Hepatocyte (in vitro differentiated cells): ENCODE results near the gene LBP.

Experiments used
- EZH2 ChIP-seq: fragments of 200-600 bp; sonication (generic); IDR thresholded peaks from 2 replicates; pipeline ENCODE4 v1.6.1; 2016; ENCODE audit warnings: antibody characterized with exemption, mild to moderate bottlenecking, borderline replicate concordance
- TF ChIP-seq, protein P1 (sequence below): fragments of 200-600 bp; sonication (generic); IDR thresholded peaks from 2 replicates; pipeline ENCODE4 v1.5.1; 2016; ENCODE audit warnings: antibody characterized with exemption, mild to moderate bottlenecking; ENCODE audit not compliant: poor library complexity

DNA sequence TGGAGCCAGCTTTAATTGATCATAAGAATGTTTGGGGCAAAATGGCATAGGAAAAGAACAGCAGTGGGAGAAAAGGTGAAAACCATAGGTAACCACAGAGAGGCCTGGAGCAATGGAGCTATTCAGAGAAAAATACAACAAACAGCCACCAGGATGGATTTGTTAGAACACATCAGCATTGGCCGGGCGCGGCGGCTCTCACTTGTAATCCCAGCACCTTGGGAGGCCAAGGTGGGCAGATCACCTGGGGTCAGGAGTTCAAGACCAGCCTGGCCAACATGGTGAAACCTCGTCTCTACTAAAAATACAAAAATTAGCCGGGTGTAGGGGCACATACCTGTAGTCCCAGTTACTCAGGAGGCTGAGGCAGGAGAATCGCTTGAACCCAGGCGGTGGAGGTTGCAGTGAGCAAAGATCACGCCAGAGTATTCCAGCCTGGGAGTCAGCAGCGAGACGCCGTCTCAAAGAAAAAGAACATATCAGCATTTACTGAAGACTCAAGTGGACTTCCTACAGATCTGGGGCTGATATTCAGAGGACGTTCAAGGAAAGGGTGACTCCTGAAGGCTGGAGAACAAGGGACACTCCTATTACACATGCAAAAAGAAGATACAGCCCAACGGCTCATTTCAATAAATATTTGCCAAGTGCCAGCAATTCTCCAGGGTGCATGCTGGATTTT, 68.6 kb downstream of the LBP start:
- TF ChIP-seq, protein P1, sequence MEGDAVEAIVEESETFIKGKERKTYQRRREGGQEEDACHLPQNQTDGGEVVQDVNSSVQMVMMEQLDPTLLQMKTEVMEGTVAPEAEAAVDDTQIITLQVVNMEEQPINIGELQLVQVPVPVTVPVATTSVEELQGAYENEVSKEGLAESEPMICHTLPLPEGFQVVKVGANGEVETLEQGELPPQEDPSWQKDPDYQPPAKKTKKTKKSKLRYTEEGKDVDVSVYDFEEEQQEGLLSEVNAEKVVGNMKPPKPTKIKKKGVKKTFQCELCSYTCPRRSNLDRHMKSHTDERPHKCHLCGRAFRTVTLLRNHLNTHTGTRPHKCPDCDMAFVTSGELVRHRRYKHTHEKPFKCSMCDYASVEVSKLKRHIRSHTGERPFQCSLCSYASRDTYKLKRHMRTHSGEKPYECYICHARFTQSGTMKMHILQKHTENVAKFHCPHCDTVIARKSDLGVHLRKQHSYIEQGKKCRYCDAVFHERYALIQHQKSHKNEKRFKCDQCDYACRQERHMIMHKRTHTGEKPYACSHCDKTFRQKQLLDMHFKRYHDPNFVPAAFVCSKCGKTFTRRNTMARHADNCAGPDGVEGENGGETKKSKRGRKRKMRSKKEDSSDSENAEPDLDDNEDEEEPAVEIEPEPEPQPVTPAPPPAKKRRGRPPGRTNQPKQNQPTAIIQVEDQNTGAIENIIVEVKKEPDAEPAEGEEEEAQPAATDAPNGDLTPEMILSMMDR = no peak
- TF ChIP-seq EZH2 = no peak
